Activated naive CD4-positive, alpha-beta T cell treated with anti-CD3 and anti-CD28 coated beads, Interleukin-2, amount 50 U/mL, for 72 hours (primary cell): ENCODE measurements around the gene LCNL1. TPM values are rescaled to one million over a fixed set of nuclear protein-coding genes. Genes with fewer than 3 reads are reported as not detected.

Experiments used
- ATAC-seq, 2 donors: fragments of 150-1000 bp; cut with Tn5 transposase; 2 replicates each; pipeline ENCODE4 v1.10.0; 2021; ENCODE audit warnings: mild to moderate bottlenecking in 2 of 2, moderate library complexity in 2 of 2
- DNase-seq, 2 donors: peaks; one replicate each; pipeline ENCODE4 v3.0.0; 2021 to 2022; ENCODE audit warnings: low spot score in 2 of 2
- H3K27ac Mint-ChIP-seq, 2 donors: one replicate each; pipeline ENCODE4 v1.8.0; 2022; ENCODE audit warnings: mild to moderate bottlenecking in 2 of 2, mixed read lengths in 2 of 2
- H3K36me3 Mint-ChIP-seq, 2 donors: one replicate each; pipeline ENCODE4 v1.8.0; 2022; ENCODE audit warnings: mixed read lengths in 2 of 2
- H3K9me3 Mint-ChIP-seq, 2 donors: one replicate each; pipeline ENCODE4 v1.8.0; 2022; ENCODE audit warnings: mixed read lengths in 2 of 2
- total RNA-seq, 2 donors: library from RNA; stranded (reverse); gene quantifications; one replicate each; pipeline ENCODE4 v1.2.3, GENCODE V29; 2022

The LCNL1 gene
- total RNA-seq, 2 donors from 2014 or later, result not detected

DNA sequence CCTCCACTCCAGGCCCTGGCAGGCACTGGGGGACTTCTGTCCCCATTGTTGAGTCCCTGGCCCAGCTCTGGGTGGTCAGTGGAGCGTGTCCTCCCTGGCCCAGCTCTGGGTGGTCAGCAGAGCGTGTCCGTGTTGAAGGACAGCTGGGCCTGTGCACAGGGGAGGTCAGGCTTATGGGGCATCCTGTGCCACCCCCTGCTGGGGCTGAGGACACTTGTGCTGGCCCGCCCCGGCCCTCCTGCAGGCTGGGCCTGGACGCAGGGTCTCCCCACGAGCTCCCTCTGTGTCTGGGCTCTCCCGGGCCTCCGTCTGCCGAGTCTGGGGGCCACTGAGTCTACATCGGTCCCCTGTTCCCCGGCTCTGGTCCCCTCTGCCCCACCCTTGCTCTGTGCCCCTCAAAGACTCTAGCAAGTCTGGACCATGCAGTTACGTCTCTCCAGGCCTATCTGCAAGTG, 25.1 kb downstream of the LCNL1 start:
- no peak for DNase-seq
- H3K9me3 Mint-ChIP-seq, result no peaks in the 10 kb centered on the region
- no peak for ATAC-seq
- no peak overlapping the region for H3K27ac Mint-ChIP-seq
- no peaks in the 10 kb centered on the region for H3K36me3 Mint-ChIP-seq

DNA sequence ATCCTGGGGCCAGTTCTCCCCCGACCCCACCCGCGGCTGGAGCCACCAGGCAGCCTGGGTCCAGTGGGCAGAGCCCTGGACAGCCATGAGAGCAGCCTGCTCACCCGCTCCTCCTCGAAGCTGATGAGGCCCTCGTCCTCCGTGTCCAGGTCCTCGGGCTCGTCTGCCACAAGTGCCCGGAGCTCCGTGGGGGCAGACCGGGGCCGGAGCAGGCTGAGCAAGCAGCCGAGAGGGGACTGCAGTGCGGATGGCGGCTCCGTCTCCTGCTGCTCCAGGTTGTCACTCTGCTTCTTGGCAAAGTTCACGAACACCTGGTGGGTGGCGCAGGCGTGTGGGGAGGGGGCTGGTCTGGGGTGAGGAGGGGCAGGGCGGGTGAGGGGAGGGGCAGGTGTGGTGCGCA, 25.5 kb downstream of the LCNL1 start:
- DNase-seq (no peak), ATAC-seq (no peak)
- Mint-ChIP-seq H3K36me3 (no peaks in the 10 kb centered on the region), H3K9me3 (no peaks in the 10 kb centered on the region), H3K27ac (no peak overlapping the region)

DNA sequence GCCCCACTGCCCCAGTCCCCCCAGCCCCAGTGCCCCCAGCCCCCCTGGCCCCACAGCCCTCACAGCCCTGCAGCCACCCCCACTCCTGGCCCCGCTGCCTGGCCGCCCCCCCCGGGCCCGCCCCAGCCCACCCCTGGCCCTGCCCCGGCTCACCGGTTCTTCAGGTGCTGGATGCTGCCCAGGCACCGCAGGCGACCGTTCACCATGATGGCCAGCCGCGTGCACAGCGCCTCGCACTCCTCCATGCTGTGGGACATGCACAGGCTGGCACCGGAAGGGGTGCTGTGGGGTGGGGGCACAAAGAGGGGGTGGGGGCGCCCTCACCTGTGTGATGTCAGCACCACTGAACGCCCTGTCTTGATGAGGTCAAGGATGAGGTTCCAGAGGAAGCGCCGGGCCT, 26.4 kb downstream of the LCNL1 start:
- H3K27ac Mint-ChIP-seq, result no peak overlapping the region
- H3K36me3 Mint-ChIP-seq, result no peaks in the 10 kb centered on the region
- no peaks in the 10 kb centered on the region for H3K9me3 Mint-ChIP-seq
- no peak for DNase-seq
- no peak for ATAC-seq

DNA sequence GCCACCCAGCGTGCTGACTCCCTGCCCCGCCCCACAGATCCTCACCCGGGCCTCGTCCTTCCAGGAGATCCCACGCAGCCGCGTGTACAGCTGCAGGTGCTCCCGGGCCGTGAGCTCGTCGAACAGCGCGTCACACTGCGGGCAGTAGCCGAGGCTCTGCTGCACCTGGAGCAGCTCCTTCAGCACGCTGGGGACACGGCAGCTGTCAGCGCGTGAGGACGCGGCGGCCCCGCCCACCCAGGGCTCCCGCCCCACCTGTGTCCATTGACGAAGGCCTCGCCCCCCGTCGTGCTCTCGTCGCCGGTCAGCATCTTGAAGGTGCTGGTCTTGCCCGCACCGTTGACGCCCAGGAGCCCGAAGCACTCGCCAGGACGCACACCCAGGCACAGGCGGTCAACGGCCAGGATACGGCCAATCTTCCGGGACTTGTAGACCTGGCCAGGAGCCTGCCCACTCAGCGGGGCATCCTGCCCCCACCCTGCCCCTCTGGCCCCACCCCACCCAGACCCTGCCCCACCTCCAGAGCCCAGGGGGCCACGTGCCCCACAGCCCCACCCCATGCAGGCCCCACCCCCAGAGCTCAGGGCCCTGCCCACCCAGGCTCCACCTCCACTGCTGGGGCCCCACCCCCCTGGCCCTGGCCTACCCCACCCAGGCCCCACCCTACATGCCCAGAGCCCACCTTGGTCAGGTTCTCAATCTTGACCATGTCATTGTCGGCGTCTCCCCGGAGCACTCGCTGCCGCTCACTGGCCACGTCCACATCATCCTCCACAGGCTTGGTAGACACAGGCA, 27.3 kb downstream of the LCNL1 start:
- Mint-ChIP-seq H3K27ac (no peak overlapping the region), H3K36me3 (no peaks in the 10 kb centered on the region), H3K9me3 (no peaks in the 10 kb centered on the region)
- ATAC-seq (no peak), DNase-seq (no peak)

DNA sequence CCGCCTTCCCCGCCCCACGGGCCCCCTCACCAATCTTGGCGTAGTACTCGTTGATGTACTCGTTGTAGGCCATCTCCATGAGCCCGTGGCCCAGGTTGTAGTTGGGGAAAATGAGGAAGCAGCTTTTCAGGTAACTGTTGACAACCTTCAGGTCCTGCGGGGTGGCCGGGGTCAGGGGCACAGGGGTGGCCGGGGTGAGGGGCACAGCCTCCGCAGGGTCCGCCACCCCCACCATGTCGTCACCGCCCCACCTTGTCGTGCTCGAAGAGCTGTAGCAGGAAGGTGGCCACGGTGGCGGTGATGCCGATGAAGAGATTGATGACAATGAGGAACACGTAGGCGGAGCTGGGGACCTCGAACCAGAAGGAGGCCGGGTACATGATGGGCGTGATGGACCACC, 28.4 kb downstream of the LCNL1 start:
- no peaks in the 10 kb centered on the region for H3K9me3 Mint-ChIP-seq
- DNase-seq (no peak), ATAC-seq (no peak)
- H3K27ac Mint-ChIP-seq, result no peak overlapping the region
- H3K36me3 Mint-ChIP-seq, result no peaks in the 10 kb centered on the region

DNA sequence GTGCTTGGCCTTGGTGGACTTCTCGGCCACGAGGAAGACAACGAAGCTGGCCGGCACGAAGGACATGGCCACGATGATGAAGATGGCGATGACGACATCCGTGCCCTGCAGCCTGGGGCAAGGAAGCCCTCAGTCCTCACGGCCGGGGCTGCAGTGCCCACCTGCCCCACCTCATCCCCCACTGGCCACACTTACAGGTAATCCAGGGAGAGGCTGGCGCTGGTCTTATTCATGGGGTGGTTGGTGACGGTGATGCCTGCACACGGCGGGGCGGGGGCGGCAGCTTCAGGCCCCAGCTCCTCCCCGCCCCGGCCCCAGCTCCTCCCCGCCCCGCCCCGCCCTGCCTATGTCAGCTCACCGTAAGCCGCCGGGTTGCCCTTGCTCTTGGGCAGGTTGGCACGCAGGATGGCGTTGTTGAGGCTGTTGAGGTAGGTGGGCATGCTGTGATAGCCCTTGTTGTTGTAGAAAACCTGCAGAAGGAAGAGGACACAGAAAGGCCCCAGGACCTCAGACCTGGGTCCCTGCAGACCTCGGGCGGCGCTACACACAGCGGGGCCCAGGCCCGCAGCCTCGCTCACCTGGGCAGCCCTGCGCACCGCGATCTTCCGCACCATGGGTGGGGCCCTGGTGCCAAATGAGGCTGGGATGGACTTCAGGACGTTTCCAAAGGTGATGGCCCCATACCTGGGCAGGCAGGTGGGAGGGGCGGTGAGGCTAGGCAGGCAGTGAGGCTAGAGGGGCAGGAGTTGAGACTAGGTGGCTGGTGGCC, 29.3 kb downstream of the LCNL1 start:
- no peak for ATAC-seq
- H3K36me3 Mint-ChIP-seq, result no peaks in the 10 kb centered on the region
- H3K27ac Mint-ChIP-seq, result no peak overlapping the region
- DNase-seq, result no peak
- H3K9me3 Mint-ChIP-seq, result no peaks in the 10 kb centered on the region

DNA sequence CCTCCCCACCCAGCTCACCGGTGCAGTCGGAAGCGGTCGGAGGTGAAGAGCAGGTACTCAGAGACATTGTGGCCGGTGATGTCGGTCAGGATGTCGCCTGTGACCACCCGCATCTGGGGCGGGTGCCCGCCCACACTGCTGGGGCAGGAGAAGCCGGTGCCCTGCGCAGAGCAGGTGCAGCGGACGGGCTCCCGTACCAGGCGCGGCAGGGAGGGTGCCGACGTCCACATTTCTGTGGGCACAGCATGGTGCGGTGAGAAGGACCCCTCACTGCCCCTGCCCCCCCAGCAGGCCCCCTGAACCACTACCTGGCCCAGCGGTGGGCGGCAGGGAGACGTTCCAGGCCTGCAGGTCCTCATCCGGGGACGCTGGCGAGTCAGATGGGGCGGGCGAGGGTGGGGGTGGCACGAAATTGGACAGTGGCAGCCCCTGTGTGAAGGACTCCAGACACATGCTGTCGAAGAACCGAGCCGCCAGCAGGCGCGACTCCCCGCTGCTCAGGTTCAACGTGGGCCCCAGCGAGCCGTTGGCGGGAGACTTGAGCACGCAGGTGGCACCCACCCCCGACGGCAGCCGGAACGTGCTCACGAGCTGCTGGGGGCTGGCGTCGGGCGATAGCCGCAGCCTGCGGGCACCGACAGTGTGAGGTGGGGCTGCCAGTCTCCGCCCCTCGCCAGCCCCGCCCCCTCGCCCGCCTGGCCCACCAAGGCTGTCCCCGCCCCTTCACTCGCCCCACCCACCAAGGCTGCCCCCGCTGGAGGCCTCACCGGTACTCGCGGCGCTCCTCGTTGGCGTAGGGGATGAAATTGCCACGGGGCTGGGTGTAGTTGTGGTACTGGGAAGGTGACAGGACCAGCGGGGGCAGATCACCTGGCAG, 30.1 kb downstream of the LCNL1 start:
- Mint-ChIP-seq H3K27ac (no peak overlapping the region), H3K9me3 (no peaks in the 10 kb centered on the region), H3K36me3 (no peaks in the 10 kb centered on the region)
- no peak for ATAC-seq
- DNase-seq, result no peak

DNA sequence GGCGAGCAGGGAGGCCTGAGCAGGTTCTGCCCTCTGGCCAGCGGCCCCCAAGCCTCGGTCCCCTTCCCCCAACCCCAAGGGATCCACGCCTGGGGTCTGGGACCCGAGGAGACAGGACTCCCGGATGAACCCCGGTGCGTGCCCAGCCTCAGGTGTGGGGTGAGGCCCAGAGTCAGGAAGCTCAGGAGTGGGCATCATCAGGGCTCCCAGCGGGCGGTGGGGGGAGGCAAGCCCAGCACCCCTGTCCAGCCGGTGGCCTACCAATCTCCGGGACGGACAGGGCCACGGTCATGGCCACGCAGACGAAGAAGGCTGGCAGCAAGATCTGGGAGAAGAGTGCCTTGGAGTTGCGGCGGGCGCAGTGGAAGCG, 30.8 kb downstream of the LCNL1 start:
- Mint-ChIP-seq H3K9me3 (no peaks in the 10 kb centered on the region), H3K36me3 (no peaks in the 10 kb centered on the region), H3K27ac (no peak overlapping the region)
- no peak for ATAC-seq
- no peak for DNase-seq

DNA sequence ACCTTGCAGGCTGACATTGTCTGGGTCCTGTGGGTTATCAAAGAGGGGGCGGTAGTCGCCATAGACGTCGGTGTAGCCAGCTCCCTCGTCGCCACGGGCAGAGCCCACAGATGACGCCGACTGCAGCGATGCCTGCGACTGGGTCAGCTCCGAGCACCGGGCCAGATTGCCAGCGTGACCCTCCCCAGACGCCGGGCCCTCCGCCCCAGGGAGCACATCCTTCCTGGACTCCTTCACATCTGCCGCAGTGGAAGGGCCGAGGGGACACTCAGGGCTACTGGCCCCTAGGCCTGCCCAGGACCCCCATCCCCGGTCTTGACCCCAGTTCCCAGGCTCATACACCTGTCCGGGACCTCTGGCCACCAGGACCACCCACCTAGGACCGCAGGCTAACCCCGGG, 31.4 kb downstream of the LCNL1 start:
- Mint-ChIP-seq H3K27ac (no peak overlapping the region), H3K9me3 (no peaks in the 10 kb centered on the region), H3K36me3 (no peaks in the 10 kb centered on the region)
- no peak for ATAC-seq
- no peak for DNase-seq

DNA sequence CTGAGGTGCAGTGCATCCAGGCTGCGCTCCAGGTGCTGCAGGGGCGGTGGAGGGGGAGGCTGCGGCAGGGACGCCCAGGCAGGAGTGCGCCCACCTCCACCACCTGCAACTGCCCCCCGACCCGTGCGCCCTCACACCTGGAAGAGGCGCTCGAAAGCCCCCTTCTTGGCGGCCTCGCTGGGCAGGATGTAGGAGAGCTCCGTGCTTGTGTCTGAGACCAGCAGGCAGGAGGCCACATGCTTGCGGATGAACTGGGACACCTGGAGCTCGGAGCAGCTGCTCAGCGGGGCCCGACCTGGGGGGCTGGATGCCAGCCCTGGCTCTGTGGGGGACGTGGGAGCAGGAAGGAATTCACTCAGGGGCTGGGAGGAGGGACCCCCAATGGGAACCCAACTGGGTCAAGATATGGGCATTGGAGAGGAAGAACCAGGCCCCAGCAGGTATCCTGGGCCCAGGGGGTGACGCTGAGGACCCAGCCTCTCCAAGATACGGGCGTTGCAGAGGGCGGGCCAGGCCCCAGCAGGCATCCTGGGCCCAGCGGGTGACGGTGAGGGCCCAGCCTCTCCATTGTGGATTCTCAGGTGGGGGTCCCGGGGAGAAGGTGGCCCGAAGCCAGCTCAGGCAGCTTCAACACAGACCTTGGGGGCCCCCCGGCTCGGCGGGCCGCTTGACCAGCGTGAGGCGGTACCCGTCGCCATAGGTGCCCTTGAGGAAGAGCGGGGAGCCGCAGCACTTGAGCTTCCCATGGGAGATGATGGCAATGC, 32.2 kb downstream of the LCNL1 start:
- no peak for DNase-seq
- Mint-ChIP-seq H3K36me3 (no peaks in the 10 kb centered on the region), H3K9me3 (no peaks in the 10 kb centered on the region), H3K27ac (no peak overlapping the region)
- ATAC-seq, result no peak

DNA sequence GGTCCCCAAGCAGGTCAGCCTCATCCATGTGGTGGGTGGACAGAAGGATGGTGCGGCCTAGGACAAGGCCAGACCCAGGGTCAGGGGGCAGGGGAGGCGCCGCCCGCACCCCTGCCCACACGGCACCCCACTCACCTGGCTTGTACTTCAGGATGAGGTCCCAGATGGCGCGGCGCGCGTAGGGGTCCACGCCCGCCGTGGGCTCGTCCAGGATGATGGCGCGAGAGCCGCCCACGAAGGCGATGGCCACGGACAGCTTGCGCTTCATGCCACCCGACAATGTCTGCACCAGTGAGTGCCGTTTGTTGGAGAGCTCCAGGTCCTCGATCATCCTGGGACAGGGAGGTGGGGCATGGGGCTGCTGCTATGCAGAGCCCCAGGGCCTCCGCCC, 32.7 kb downstream of the LCNL1 start:
- ATAC-seq, result no peak
- H3K36me3 Mint-ChIP-seq, result no peaks in the 10 kb centered on the region

DNA sequence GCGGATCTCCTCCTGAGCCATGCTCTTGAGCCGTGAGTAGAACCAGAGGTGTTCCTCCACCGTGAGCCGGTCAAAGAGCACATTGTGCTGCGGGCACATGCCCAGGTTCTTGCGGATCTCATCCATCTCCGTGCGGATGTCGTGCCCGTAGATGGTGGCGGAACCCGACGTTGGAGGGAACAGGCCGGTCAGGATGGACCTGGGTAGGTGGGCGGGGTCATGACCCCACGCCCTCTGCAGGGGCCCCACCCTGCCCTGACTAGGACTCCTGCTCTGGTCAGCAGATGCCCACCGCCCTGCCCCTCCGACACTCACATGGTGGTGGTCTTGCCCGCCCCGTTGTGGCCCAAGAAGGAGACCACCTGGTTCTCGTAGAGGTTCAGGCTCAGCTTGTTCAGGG, 33.2 kb downstream of the LCNL1 start:
- Mint-ChIP-seq H3K27ac (no peak overlapping the region), H3K36me3 (no peaks in the 10 kb centered on the region), H3K9me3 (no peaks in the 10 kb centered on the region)
- ATAC-seq, result no peak
- no peak for DNase-seq

More for the DNA sequence above, 32.7 kb downstream of the LCNL1 start:
- Mint-ChIP-seq H3K9me3 (no peaks in the 10 kb centered on the region), H3K27ac (no peak overlapping the region)
- DNase-seq, result no peak

DNA sequence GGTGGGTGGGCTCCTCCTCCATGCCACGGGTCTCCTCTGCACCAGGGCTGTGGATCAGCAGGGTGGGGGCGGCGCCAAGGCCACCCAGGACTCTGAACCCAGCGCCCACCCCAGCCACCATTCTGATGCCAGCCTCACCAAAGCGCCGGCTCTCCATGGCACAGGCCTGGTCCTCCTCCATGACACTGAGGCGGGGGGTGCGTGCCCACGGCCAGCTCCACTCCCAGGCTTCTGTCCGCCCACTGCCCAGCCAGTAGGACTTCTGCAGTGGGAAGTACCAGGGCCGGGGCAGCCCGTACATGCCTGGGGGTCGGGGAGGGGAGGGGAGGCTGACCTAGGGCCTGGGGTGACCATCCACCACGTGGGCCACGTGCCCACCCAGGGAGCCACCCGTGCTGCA, 33.6 kb downstream of the LCNL1 start:
- Mint-ChIP-seq H3K27ac (no peak overlapping the region), H3K9me3 (no peaks in the 10 kb centered on the region), H3K36me3 (no peaks in the 10 kb centered on the region)
- DNase-seq (no peak), ATAC-seq (no peak)

DNA sequence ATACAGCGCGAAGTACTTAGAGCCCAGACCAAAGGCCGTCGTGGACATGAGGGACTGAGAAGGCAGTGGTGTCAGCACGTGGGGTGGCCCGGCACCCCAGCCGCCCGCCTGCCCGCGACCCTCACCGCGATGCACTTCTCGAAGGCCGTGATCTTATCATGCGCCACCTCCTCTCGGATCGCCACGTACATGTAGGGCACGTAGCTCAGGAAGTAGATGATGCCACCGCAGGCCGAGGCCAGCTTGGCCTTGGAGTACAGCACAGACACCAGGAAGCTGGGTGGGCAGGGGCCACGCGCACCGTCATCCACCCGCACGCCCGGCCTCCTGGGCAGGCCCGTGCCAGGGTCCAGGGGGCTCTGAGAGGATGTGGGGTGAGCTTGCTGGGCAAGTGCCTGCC, 34.3 kb downstream of the LCNL1 start:
- DNase-seq (no peak), ATAC-seq (no peak)
- Mint-ChIP-seq H3K27ac (no peak overlapping the region), H3K36me3 (no peaks in the 10 kb centered on the region), H3K9me3 (no peaks in the 10 kb centered on the region)

DNA sequence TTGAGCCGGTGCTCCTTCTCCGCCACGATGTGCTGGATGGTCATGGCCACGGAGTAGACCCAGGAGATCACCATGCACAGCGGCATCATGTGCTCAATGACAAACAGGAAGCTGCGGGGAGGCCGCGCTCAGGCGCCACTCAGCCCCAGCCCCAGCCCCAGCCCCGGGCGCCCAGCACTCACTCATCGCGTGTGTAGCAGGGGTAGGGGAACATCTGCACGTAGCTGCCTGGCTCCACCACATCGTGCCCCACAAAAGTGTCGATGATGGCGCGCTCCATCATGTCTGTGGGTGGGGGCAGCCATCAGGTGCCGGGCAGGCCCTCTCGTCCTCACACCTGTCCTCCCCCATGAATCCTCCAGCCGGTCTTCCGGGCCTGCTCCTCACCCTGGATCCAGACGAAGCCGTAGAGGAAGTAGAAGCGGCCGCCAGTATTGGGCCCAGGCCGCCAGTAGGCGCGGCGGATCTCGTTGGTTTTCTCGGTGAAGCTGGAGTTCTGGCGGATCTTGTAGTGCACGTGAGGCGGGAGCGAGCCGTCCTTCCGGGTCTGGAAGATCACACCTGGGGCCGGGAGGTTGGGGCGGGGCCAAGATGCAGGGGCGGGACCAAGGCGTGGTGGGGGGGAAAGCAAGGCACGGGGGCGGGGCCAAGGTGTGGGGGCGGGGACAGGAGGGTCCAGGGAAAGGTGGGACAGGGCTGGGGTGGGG, 35.2 kb downstream of the LCNL1 start:
- Mint-ChIP-seq H3K9me3 (no peaks in the 10 kb centered on the region), H3K36me3 (no peaks in the 10 kb centered on the region)
- ATAC-seq, result no peak

More for the DNA sequence above, 35.2 kb downstream of the LCNL1 start:
- no peak overlapping the region for H3K27ac Mint-ChIP-seq
- DNase-seq, result no peak
